ENCODE measurements around the gene SYCE3.

Gene SYCE3

DNA sequence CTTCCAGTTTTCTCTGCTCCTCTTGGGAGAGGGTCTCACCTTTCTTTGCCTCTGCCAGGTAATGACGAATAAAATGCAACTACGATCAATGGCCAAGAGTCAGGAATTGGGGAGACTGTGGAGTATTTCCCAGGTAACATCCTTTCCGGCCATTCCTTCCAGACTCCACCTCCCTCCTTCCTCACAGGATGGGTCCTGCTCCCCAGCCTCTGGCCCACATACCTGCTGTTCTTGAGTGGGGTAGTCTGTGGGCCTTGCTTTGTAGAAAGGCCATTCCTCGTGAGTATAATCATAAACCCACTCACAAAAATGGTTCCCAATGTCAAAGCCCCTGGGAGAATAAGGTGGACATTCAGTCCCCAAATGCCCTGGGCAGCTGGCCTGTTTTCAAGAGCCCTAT lies 17.0 kb upstream of the SYCE3 start:
- Histone ChIP-seq H2BK15ac (ENCODE audit: low read depth, poor library complexity, severe bottlenecking) (no peak overlapping the region), H4K91ac (ENCODE audit: low read length) (no peak overlapping the region)

GRCh38 chr22:50578776-50579310 lies 16.1 kb upstream of the SYCE3 start:
- Histone ChIP-seq H3K27ac (ENCODE audit: low read length, poor library complexity, severe bottlenecking) (no peak overlapping the region), H3K36me3 (ENCODE audit: control insufficient read depth in 1 of 2, insufficient read depth in 2 of 2, low read depth in 1 of 2, low read length in 2 of 2) (peaks cover 14 to 67% of the 10 kb centered on the region in 2 experiments), H3K4ac (ENCODE audit: low read depth in 1 of 2, low read length in 2 of 2) (no peak overlapping the region), H4K91ac (ENCODE audit: low read length) (no peak overlapping the region), H2BK15ac (ENCODE audit: low read depth, poor library complexity, severe bottlenecking) (no peak overlapping the region), H3K79me1 (replicated peaks; ENCODE audit: low read length, poor library complexity, severe bottlenecking) (peaks cover 21% of the 10 kb centered on the region), H3K9me3 (ENCODE audit: control insufficient read depth, low read length) (no peaks in the 10 kb centered on the region), H3K4me2 (ENCODE audit: low read length, poor library complexity, severe bottlenecking) (no peak overlapping the region), H3K14ac (ENCODE audit: low read length in 2 of 2) (no peak overlapping the region), H3K18ac (ENCODE audit: low read depth in 1 of 2, low read length in 2 of 2) (no peak overlapping the region), H3K23ac (ENCODE audit: low read length in 2 of 2) (no peak overlapping the region), H2BK5ac (ENCODE audit: low read depth, low read length, poor library complexity, severe bottlenecking) (no peak overlapping the region), H3K9ac (ENCODE audit: low read length) (peak overlapping the region; percentile 17), H3K4me1 (ENCODE audit: control insufficient read depth, insufficient read depth, low read depth, low read length) (peaks cover 23% of the 10 kb centered on the region), H2AK5ac (ENCODE audit: low read length, severe bottlenecking) (no peak overlapping the region), H3K4me3 (ENCODE audit: insufficient read depth in 1 of 2, low read depth in 1 of 2, low read length in 2 of 2) (peak overlapping the region in 1 of 2 experiments; percentile 18), H3K27me3 (ENCODE audit: control insufficient read depth in 1 of 2, insufficient read depth in 1 of 2, low read length in 2 of 2) (peaks cover 0 to 14% of the 10 kb centered on the region in 2 experiments), H2BK12ac (ENCODE audit: low read length in 2 of 2) (no peak overlapping the region), H4K8ac (ENCODE audit: low read length) (no peak overlapping the region), H2AFZ (ENCODE audit: low read depth, low read length) (no peak overlapping the region), H2BK120ac (ENCODE audit: low read depth, low read length) (no peak overlapping the region)
- 83% methylated on average over 7 of the region's 8 CpGs for WGBS
- no peak for DNase-seq

More for the DNA sequence above, 17.0 kb upstream of the SYCE3 start:
- no peak overlapping the region for H2BK120ac ChIP-seq (ENCODE audit: low read depth, low read length)
- H3K4me3 ChIP-seq (ENCODE audit: insufficient read depth in 1 of 2, low read depth in 1 of 2, low read length in 2 of 2), result no peak overlapping the region
- H3K14ac ChIP-seq (ENCODE audit: low read length in 2 of 2), result no peak overlapping the region
- H3K79me1 ChIP-seq (replicated peaks; ENCODE audit: low read length, poor library complexity, severe bottlenecking), result peaks cover 21% of the 10 kb centered on the region
- H3K4me2 ChIP-seq (ENCODE audit: low read length, poor library complexity, severe bottlenecking), result no peak overlapping the region
- no peak overlapping the region for H2BK12ac ChIP-seq (ENCODE audit: low read length in 2 of 2)
- no peak overlapping the region for H2BK5ac ChIP-seq (ENCODE audit: low read depth, low read length, poor library complexity, severe bottlenecking)
- H3K4me1 ChIP-seq (ENCODE audit: control insufficient read depth, insufficient read depth, low read depth, low read length), result peaks cover 23% of the 10 kb centered on the region
- no peak overlapping the region for H3K9ac ChIP-seq (ENCODE audit: low read length)
- no peak for DNase-seq
- H3K9me3 ChIP-seq (ENCODE audit: control insufficient read depth, low read length), result no peaks in the 10 kb centered on the region
- no peak overlapping the region for H4K8ac ChIP-seq (ENCODE audit: low read length)
- no peak overlapping the region for H3K23ac ChIP-seq (ENCODE audit: low read length in 2 of 2)
- H3K4ac ChIP-seq (ENCODE audit: low read depth in 1 of 2, low read length in 2 of 2), result no peak overlapping the region
- no peak overlapping the region for H2AK5ac ChIP-seq (ENCODE audit: low read length, severe bottlenecking)
- WGBS, result 100% methylated on average over 1 of the region's 4 CpGs
- no peak overlapping the region for H3K18ac ChIP-seq (ENCODE audit: low read depth in 1 of 2, low read length in 2 of 2)
- H3K27ac ChIP-seq (ENCODE audit: low read length, poor library complexity, severe bottlenecking), result no peak overlapping the region
- H3K27me3 ChIP-seq (ENCODE audit: control insufficient read depth in 1 of 2, insufficient read depth in 1 of 2, low read length in 2 of 2), result peaks cover 0 to 14% of the 10 kb centered on the region in 2 experiments
- H2AFZ ChIP-seq (ENCODE audit: low read depth, low read length), result no peak overlapping the region
- peaks cover 17 to 58% of the 10 kb centered on the region in 2 experiments for H3K36me3 ChIP-seq (ENCODE audit: control insufficient read depth in 1 of 2, insufficient read depth in 2 of 2, low read depth in 1 of 2, low read length in 2 of 2)

DNA sequence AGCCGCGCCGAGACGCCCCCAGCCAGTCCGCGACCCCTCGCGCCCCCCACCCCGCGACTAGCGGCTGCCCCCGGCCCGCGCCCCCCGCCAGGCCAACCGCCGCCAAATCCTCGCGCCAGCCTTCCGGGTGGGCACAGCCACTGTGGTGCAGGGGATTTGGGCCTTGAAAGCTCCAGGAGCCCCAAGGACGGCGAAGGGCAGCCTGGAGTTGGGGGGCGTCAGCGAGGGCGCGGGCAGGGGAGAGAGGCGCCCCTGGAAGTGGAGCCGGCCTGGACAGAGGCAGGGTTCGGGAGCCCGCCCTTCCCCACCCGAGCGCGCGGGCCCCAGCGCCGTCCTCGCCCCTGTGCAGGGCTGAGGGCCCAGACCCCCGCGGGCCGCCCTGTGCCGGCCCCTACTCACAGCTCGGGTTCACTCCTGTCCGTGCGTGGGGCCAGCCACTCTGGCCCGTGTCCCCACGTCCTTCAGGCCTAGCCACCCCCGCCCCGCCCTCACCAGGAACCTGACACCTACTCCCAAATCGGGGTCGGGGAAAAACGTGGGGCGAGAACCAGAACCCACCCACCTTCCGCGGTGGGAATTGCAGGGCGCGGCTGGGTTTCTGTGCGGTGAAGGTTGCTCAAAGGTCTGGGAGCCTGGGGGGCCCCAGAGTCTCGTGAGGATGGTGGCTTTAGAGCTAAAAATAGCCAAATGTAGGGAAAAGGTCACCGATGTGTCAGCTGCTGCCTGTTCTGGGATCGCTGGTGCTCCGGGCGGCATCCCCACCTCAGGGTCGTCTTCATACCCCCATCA lies 15.5 kb upstream of the SYCE3 start, which contains the start of gene CPT1B:
TSS of gene CPT1B (minus strand) at position 441 of the 789 bp plus-strand sequence. CDS start 512 bp downstream, outside the sequence.
- WGBS, result 89% methylated on average over 51 of the region's 63 CpGs
- H3K14ac ChIP-seq (ENCODE audit: low read length in 2 of 2), result no peak within 1 kb of the TSS
- H3K4me1 ChIP-seq (ENCODE audit: control insufficient read depth, insufficient read depth, low read depth, low read length), result peaks cover 21% of the 10 kb centered on the region
- peak within 1 kb of the TSS in 1 of 2 experiments; percentile 18 for H3K4me3 ChIP-seq (ENCODE audit: insufficient read depth in 1 of 2, low read depth in 1 of 2, low read length in 2 of 2)
- peaks cover 0 to 14% of the 10 kb centered on the region in 2 experiments for H3K27me3 ChIP-seq (ENCODE audit: control insufficient read depth in 1 of 2, insufficient read depth in 1 of 2, low read length in 2 of 2)
- H2BK120ac ChIP-seq (ENCODE audit: low read depth, low read length), result peak within 1 kb of the TSS; percentile 11
- H4K91ac ChIP-seq (ENCODE audit: low read length), result no peak within 1 kb of the TSS
- H3K79me1 ChIP-seq (replicated peaks; ENCODE audit: low read length, poor library complexity, severe bottlenecking), result peaks cover 16% of the 10 kb centered on the region
- H2AK5ac ChIP-seq (ENCODE audit: low read length, severe bottlenecking), result no peak within 1 kb of the TSS
- H3K36me3 ChIP-seq (ENCODE audit: control insufficient read depth in 1 of 2, insufficient read depth in 2 of 2, low read depth in 1 of 2, low read length in 2 of 2), result peaks cover 14 to 74% of the 10 kb centered on the region in 2 experiments
- H3K9me3 ChIP-seq (ENCODE audit: control insufficient read depth, low read length), result no peaks in the 10 kb centered on the region
- no peak within 1 kb of the TSS for H2BK12ac ChIP-seq (ENCODE audit: low read length in 2 of 2)
- no peak within 1 kb of the TSS for H2BK5ac ChIP-seq (ENCODE audit: low read depth, low read length, poor library complexity, severe bottlenecking)
- no peak within 1 kb of the TSS for H3K23ac ChIP-seq (ENCODE audit: low read length in 2 of 2)
- no peak within 1 kb of the TSS for H4K8ac ChIP-seq (ENCODE audit: low read length)
- peak; percentile 10 for DNase-seq
- H2AFZ ChIP-seq (ENCODE audit: low read depth, low read length), result no peak within 1 kb of the TSS
- no peak within 1 kb of the TSS for H3K27ac ChIP-seq (ENCODE audit: low read length, poor library complexity, severe bottlenecking)
- no peak within 1 kb of the TSS for H3K4me2 ChIP-seq (ENCODE audit: low read length, poor library complexity, severe bottlenecking)
- H3K9ac ChIP-seq (ENCODE audit: low read length), result peak within 1 kb of the TSS; percentile 17
- H3K18ac ChIP-seq (ENCODE audit: low read depth in 1 of 2, low read length in 2 of 2), result no peak within 1 kb of the TSS
- no peak within 1 kb of the TSS for H3K4ac ChIP-seq (ENCODE audit: low read depth in 1 of 2, low read length in 2 of 2)
- no peak within 1 kb of the TSS for H2BK15ac ChIP-seq (ENCODE audit: low read depth, poor library complexity, severe bottlenecking)

- Histone ChIP-seq H3K79me1 (replicated peaks; ENCODE audit: low read length, poor library complexity, severe bottlenecking) (peaks cover 16% of the 10 kb centered on the region), H2BK5ac (ENCODE audit: low read depth, low read length, poor library complexity, severe bottlenecking) (no peak overlapping the region), H3K4me2 (ENCODE audit: low read length, poor library complexity, severe bottlenecking) (no peak overlapping the region), H2BK120ac (ENCODE audit: low read depth, low read length) (no peak overlapping the region), H3K4me1 (ENCODE audit: control insufficient read depth, insufficient read depth, low read depth, low read length) (peaks cover 21% of the 10 kb centered on the region), H4K91ac (ENCODE audit: low read length) (no peak overlapping the region), H2AFZ (ENCODE audit: low read depth, low read length) (no peak overlapping the region), H3K27ac (ENCODE audit: low read length, poor library complexity, severe bottlenecking) (no peak overlapping the region), H3K23ac (ENCODE audit: low read length in 2 of 2) (no peak overlapping the region), H3K18ac (ENCODE audit: low read depth in 1 of 2, low read length in 2 of 2) (no peak overlapping the region), H2AK5ac (ENCODE audit: low read length, severe bottlenecking) (no peak overlapping the region), H3K4ac (ENCODE audit: low read depth in 1 of 2, low read length in 2 of 2) (no peak overlapping the region), H3K36me3 (ENCODE audit: control insufficient read depth in 1 of 2, insufficient read depth in 2 of 2, low read depth in 1 of 2, low read length in 2 of 2) (peaks cover 14 to 79% of the 10 kb centered on the region in 2 experiments), H3K27me3 (ENCODE audit: control insufficient read depth in 1 of 2, insufficient read depth in 1 of 2, low read length in 2 of 2) (peaks cover 0 to 14% of the 10 kb centered on the region in 2 experiments), H4K8ac (ENCODE audit: low read length) (no peak overlapping the region), H3K14ac (ENCODE audit: low read length in 2 of 2) (no peak overlapping the region), H3K9me3 (ENCODE audit: control insufficient read depth, low read length) (no peaks in the 10 kb centered on the region), H2BK15ac (ENCODE audit: low read depth, poor library complexity, severe bottlenecking) (no peak overlapping the region), H2BK12ac (ENCODE audit: low read length in 2 of 2) (no peak overlapping the region), H3K4me3 (ENCODE audit: insufficient read depth in 1 of 2, low read depth in 1 of 2, low read length in 2 of 2) (no peak overlapping the region), H3K9ac (ENCODE audit: low read length) (no peak overlapping the region)
- no peak for DNase-seq
- 96% methylated on average over 23 of the region's 23 CpGs for WGBS
Measured at GRCh38 chr22:50577697-50577986, 14.9 kb upstream of the SYCE3 start.
